OCI-LY7 (cell line): ENCODE results near the gene FYB2. TPM values are rescaled to one million over a fixed set of nuclear protein-coding genes. Genes with fewer than 3 reads are reported as not detected.
A peak's percentile ranks its signal among the peaks of the same experiment; 100 is the strongest.

Experiments
- BruUV-seq: library from RNA; stranded (reverse); fragments of 400-500 nt; replicated peaks from 2 replicates; lab custom pipeline; 2021; lab: Mats Ljungman, UMichigan
- CTCF ChIA-PET: fragments of 300-600 bp; sonication (Branson Sonifier 250); formaldehyde crosslinking; loops from one replicate; lab custom pipeline; 2022; ENCODE audit warnings: antibody characterized with exemption; ENCODE audit not compliant: unreplicated experiment; lab: Charles Lee
- POLR2A ChIA-PET: fragments of 300-600 bp; sonication (Branson Sonifier 250); formaldehyde crosslinking; loops from one replicate; lab custom pipeline; 2022; ENCODE audit warnings: antibody characterized with exemption; lab: Charles Lee
- DNase-seq: peaks from one replicate; pipeline ENCODE4 v3.0.0-alpha.2; 2015; ENCODE audit warnings: low spot score
- H2AFZ ChIP-seq: fragments of 200-600 bp; sonication (generic), shearing (Covaris generic); 2 replicates; pipeline ENCODE4 v1.6.1; 2014; ENCODE audit warnings: mild to moderate bottlenecking, antibody characterized with exemption, low read length, moderate library complexity
- H3K27ac ChIP-seq: fragments of 200-600 bp; sonication (generic); 2 replicates; pipeline ENCODE4 v1.5.1; 2014; ENCODE audit warnings: mixed run types, low read depth, mild to moderate bottlenecking, moderate library complexity, low read length, inconsistent platforms; ENCODE audit not compliant: poor library complexity, severe bottlenecking
- H3K36me3 ChIP-seq: fragments of 200-600 bp; sonication (generic); 2 replicates; pipeline ENCODE4 v1.6.1; 2014; ENCODE audit warnings: mild to moderate bottlenecking, antibody characterized with exemption, low read length, moderate library complexity, mixed read lengths; ENCODE audit not compliant: insufficient read depth
- H3K4me1 ChIP-seq: fragments of 200-600 bp; sonication (generic); 2 replicates; pipeline ENCODE4 v1.5.1; 2014; ENCODE audit warnings: mild to moderate bottlenecking, low read length; ENCODE audit not compliant: insufficient read depth, poor library complexity, severe bottlenecking
- H3K4me2 ChIP-seq: fragments of 200-600 bp; sonication (generic); 2 replicates; pipeline ENCODE4 v1.6.1; 2014; ENCODE audit warnings: mild to moderate bottlenecking, low read length
- H3K4me3 ChIP-seq: fragments of 200-600 bp; sonication (generic); 2 replicates; pipeline ENCODE4 v1.5.1; 2014; ENCODE audit warnings: mild to moderate bottlenecking, low read depth, low read length; ENCODE audit not compliant: poor library complexity, severe bottlenecking
- H3K79me2 ChIP-seq: fragments of 200-600 bp; sonication (generic); 2 replicates; pipeline ENCODE4 v1.6.1; 2016; ENCODE audit warnings: low read depth, mild to moderate bottlenecking, low read length, moderate library complexity, mixed read lengths; ENCODE audit not compliant: insufficient read depth
- H3K9me2 ChIP-seq: fragments of 200-600 bp; sonication (generic); 2 replicates; pipeline ENCODE4 v1.6.1; 2016; ENCODE audit warnings: mild to moderate bottlenecking, low read length, mixed read lengths; ENCODE audit not compliant: insufficient read depth
- H3K9me3 ChIP-seq: fragments of 200-600 bp; sonication (generic); 2 replicates; pipeline ENCODE4 v1.6.1; 2014; ENCODE audit warnings: mild to moderate bottlenecking, mixed run types, low read length, mixed read lengths
- H4K20me1 ChIP-seq: fragments of 200-600 bp; sonication (generic); 2 replicates; pipeline ENCODE4 v1.6.1; 2014; ENCODE audit warnings: mild to moderate bottlenecking, antibody characterized with exemption, low read length, moderate library complexity, mixed read lengths; ENCODE audit not compliant: insufficient read depth
- EZH2phosphoT487 ChIP-seq: fragments of 200-600 bp; sonication (generic); IDR thresholded peaks from 2 replicates; pipeline ENCODE4 v1.6.1; 2018; ENCODE audit warnings: low read depth, borderline replicate concordance, mild to moderate bottlenecking, mixed run types, antibody characterized with exemption, low read length, moderate library complexity, mixed read lengths
- intact Hi-C: fragments of 100-400 bp; cut with micrococcal nuclease; formaldehyde crosslinking; loops from one replicate; pipeline ENCODE4 v1.10.0; 2022; ENCODE audit not compliant: unreplicated experiment
- total RNA-seq, 2 experiments: library from RNA; depleted of rRNA in 1 of 2; stranded (reverse); fragments of >200 nt in 1 of 2; shearing (Covaris generic) in 1 of 2; gene quantifications; 2 replicates each; pipeline ENCODE4 v1.2.3, GENCODE V29; 2014 to 2022
- TF ChIP-seq, protein P1 (sequence below): fragments of 200-600 bp; sonication (generic); conservative IDR thresholded peaks from 2 replicates; pipeline ENCODE4 v1.5.1; 2014; ENCODE audit warnings: mild to moderate bottlenecking, antibody characterized with exemption, low read length, moderate library complexity, mixed read lengths

Gene FYB2
- total RNA-seq, 2 experiments from 2014 or later: not detected

- H3K4me1 ChIP-seq: no peaks in the 10 kb centered on the region
- no peaks in the 10 kb centered on the region for H4K20me1 ChIP-seq
- no peak overlapping the region for H3K4me3 ChIP-seq
- TF ChIP-seq, protein P1, sequence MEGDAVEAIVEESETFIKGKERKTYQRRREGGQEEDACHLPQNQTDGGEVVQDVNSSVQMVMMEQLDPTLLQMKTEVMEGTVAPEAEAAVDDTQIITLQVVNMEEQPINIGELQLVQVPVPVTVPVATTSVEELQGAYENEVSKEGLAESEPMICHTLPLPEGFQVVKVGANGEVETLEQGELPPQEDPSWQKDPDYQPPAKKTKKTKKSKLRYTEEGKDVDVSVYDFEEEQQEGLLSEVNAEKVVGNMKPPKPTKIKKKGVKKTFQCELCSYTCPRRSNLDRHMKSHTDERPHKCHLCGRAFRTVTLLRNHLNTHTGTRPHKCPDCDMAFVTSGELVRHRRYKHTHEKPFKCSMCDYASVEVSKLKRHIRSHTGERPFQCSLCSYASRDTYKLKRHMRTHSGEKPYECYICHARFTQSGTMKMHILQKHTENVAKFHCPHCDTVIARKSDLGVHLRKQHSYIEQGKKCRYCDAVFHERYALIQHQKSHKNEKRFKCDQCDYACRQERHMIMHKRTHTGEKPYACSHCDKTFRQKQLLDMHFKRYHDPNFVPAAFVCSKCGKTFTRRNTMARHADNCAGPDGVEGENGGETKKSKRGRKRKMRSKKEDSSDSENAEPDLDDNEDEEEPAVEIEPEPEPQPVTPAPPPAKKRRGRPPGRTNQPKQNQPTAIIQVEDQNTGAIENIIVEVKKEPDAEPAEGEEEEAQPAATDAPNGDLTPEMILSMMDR: peak; percentile 99
- no peak for TF ChIP-seq EZH2phosphoT487
- POLR2A ChIA-PET: interaction anchor here (0.6 to 0.7 kb wide), 2 partner anchors 99 to 546 kb away, joined by 3 to 6 read pairs; no protein-coding TSS in a partner anchor
- no peaks in the 10 kb centered on the region for H3K9me3 ChIP-seq
- CTCF ChIA-PET: interaction anchor here (0.5 to 1.0 kb wide), 2 partner anchors 12 to 89 kb away, joined by 3 read pairs; no protein-coding TSS in a partner anchor
- no peak overlapping the region for H2AFZ ChIP-seq
- no peaks in the 10 kb centered on the region for H3K9me2 ChIP-seq
- intact Hi-C loops: loop anchor here (2.0 kb wide), 1 partner anchor 1215 kb away; no protein-coding TSS in a partner anchor
- no peak overlapping the region for H3K4me2 ChIP-seq
- no peaks in the 10 kb centered on the region for H3K36me3 ChIP-seq
- BruUV-seq: no TSS peak
- no peak overlapping the region for H3K27ac ChIP-seq
- no peaks in the 10 kb centered on the region for H3K79me2 ChIP-seq
- DNase-seq: peak; percentile 63
These were observed 12.9 kb upstream of the FYB2 start for GRCh38 chr1:56831871-56832693.

DNA sequence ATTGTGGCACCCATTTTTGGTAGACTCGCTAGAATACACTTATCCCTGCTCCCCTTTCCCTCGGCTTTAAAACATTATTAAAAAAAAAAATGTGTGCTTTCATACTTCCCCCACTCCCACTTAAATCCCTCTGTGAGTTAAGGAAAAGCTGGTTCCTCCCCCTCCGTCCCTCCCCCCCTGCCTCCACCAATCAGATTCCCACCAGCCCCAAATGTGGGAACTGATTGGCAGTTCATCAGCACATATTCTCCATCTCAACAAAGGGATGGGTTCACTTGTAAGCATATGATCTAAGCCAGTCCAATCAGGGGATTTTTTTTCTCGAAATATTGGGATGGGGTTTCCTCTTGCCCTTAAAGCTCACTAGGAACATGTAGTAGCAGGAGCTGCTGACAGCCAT is 10.8 kb upstream of the FYB2 start:
- no peak overlapping the region for H3K27ac ChIP-seq
- TF ChIP-seq EZH2phosphoT487: no peak
- TF ChIP-seq, protein P1: no peak
- no peaks in the 10 kb centered on the region for H3K4me1 ChIP-seq
- no peak overlapping the region for H3K4me2 ChIP-seq
- intact Hi-C loops: no loop called here
- no peak overlapping the region for H2AFZ ChIP-seq
- H3K36me3 ChIP-seq: no peaks in the 10 kb centered on the region
- ChIA-PET POLR2A (interaction anchor here (0.6 to 0.7 kb wide), 2 partner anchors 14 to 695 kb away, joined by 4 to 5 read pairs; no protein-coding TSS in a partner anchor), CTCF (no interaction called here)
- H3K9me2 ChIP-seq: no peaks in the 10 kb centered on the region
- H4K20me1 ChIP-seq: no peaks in the 10 kb centered on the region
- H3K79me2 ChIP-seq: no peaks in the 10 kb centered on the region
- no peaks in the 10 kb centered on the region for H3K9me3 ChIP-seq
- no peak overlapping the region for H3K4me3 ChIP-seq
- DNase-seq: no peak
- BruUV-seq: no TSS peak

DNA sequence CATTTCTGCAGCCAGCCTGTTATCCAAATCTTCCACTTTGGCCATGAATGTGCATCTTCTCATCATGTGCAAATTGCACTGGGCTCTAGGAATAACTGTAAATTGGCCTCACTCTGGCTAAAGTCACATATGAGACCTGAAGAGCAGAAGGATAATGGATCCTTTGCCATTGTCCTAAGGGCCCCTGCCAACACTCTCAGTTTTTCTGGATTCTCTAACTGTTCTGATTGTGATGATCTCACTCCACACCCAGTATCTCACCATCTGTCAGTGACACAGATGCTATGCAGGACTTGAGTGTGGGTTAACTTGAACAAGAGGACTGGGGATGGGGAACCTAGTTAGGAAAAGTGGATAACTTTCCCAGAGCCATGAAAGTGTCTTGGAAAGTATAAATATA is 8.5 kb upstream of the FYB2 start:
- Histone ChIP-seq H3K9me3 (no peaks in the 10 kb centered on the region), H3K36me3 (no peaks in the 10 kb centered on the region), H2AFZ (no peak overlapping the region), H3K79me2 (no peaks in the 10 kb centered on the region), H3K4me1 (no peaks in the 10 kb centered on the region), H3K4me3 (no peak overlapping the region), H3K9me2 (no peaks in the 10 kb centered on the region), H3K4me2 (no peak overlapping the region), H3K27ac (no peak overlapping the region), H4K20me1 (no peaks in the 10 kb centered on the region)
- ChIA-PET POLR2A (interaction anchor here (0.6 kb wide), 1 partner anchor 257 kb away, joined by 6 read pairs; no protein-coding TSS in a partner anchor), CTCF (no interaction called here)
- no peak for DNase-seq
- BruUV-seq: no TSS peak
- no peak for TF ChIP-seq EZH2phosphoT487
- TF ChIP-seq, protein P1: no peak
- intact Hi-C loops: no loop called here
